Subcutaneous adipose tissue (tissue), 4 donors: ENCODE data around the gene CXorf38. TPM values are rescaled to one million over a fixed set of nuclear protein-coding genes. Genes with fewer than 3 reads are reported as not detected.

Experiments
- CTCF ChIP-seq: fragments of 450-650 bp; IDR thresholded peaks from one replicate; pipeline ENCODE4 v1.5.1; 2016; ENCODE audit warnings: low read depth, mild to moderate bottlenecking, control low read depth, antibody characterized with exemption, moderate library complexity
- total RNA-seq, 4 donors: library from RNA; depleted of rRNA; stranded (reverse); fragments of >200 nt; gene quantifications; one replicate each; pipeline ENCODE4 v1.1.0, GENCODE V29; 2016

The CXorf38 gene
- total RNA-seq, 4 donors from 2014 or later, result 13.7 to 28.4 (median 23.6) TPM

DNA sequence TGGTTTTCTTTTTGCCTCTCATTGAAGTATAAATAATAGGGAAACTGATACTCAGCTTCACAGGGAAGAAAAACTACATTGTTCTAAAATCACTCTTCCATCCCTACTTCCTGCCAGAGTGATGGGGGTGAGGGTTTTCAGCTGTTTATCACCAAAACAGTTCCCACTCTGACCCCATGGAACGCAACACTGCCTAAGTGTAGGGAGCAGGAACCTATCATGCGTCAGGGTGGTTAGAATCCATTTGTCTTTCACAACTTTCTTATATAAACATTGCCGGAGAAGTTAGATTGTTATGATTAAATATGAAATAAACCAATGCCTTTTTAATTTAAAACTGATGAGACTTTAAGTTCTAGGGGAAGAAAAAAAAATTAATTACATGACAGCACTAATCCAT lies 40.0 kb downstream of the CXorf38 start:
- no peak for TF ChIP-seq CTCF

DNA sequence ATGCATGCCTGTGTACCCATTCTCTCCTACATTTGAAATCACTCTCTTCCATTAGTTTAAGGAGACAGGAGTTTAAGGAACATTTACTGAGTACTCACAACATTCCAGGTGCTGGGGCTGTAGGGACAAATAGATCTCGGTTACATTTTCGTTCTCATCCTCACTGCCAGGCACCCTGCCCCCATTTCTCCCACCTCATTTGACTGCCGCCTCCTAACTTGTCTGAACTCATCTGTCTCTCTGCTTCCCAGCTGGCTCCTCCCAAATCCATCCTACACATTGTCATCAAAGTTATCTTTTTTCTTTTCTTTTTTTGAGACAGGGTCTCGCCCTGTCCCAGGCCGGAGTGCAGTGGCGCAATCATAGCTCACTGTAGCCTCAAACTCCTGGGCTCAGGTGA lies 43.9 kb downstream of the CXorf38 start:
- no peak for TF ChIP-seq CTCF

DNA sequence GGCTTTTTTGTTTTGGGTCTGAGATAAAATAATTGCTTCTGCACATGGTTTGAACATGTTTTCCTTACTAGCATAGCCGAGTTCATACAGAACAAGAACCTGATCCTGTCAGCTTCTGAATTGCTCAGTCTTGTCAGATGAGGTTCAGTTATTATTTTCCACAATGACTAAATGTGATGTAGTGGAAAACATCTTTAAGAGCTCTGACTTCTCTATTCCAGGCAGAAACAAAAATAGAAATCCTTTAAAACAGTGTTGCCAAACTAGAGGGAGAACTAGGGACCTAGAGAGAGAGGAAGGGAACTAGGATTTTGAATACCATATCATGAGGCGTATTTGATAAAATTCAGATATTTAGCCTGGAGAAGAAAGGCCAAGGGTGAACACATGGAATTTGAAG lies 64.5 kb downstream of the CXorf38 start:
- no peak for TF ChIP-seq CTCF

DNA sequence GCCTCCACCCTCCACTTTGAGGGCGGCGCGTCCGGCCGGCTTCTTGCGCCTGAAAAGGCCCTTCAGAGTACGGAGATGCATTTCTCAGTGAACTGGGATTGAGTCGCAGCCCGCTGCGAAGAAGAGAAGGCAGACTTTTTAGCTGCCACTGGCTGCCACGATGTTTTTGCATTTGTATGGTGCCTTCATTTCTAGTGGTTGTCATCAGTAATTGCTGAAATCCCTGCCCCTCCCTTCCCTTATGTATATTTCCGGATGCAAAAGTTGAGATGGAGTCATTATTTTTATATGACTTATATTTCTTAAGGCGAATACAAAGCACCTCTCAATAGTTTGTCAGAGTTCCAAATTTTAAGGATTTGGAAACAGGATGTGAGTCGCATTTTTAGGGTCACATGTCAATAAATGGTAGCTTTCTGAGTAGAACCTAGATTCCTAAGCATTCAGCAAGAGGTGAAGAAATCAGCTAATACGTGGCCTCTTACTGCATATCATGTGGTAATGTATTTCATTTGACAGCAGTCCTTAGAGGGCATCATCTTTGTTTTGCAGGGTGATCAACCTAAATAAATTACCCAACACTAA lies 65.9 kb downstream of the CXorf38 start:
- no peak for TF ChIP-seq CTCF

- no peak for TF ChIP-seq CTCF
These were observed 66.6 kb downstream of the CXorf38 start, which contains the start of gene ATP6AP2 for GRCh38 chrX:40580537-40581335. TSS of gene ATP6AP2 (plus strand) at chrX:40580970. CDS start at chrX:40581066, 96 bp downstream.

- no peak for TF ChIP-seq CTCF
These were observed 67.3 kb downstream of the CXorf38 start for GRCh38 chrX:40579900-40580536.

DNA sequence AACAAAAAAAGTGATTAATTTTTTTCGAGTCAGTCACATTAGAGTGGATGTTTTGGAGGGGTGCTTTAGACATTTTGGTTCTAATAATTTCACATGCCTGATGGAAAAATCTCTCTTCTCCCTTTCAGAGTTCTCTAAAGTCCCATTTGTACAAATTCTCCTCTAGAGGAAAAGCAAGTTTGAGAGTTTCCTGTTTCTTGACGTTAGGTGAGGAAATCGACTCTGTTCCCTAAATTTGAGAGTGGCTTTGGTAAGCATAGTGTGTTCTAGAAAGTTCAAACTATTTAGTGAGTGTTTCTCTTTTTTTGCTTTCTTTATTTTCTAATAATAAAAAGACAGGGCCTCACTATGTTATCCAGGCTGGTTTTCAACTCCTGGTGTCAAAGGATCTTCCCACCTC lies 68.2 kb downstream of the CXorf38 start:
- TF ChIP-seq CTCF, result no peak
